ENCODE results near the gene ADAM23. TPM values are rescaled to one million over a fixed set of nuclear protein-coding genes. Genes with fewer than 3 reads are reported as not detected.

ADAM23 gene
- total RNA-seq, 6 donors from 2014 or later: 0.15 to 3.5 (median 0.89) TPM; not detected in 1

DNA sequence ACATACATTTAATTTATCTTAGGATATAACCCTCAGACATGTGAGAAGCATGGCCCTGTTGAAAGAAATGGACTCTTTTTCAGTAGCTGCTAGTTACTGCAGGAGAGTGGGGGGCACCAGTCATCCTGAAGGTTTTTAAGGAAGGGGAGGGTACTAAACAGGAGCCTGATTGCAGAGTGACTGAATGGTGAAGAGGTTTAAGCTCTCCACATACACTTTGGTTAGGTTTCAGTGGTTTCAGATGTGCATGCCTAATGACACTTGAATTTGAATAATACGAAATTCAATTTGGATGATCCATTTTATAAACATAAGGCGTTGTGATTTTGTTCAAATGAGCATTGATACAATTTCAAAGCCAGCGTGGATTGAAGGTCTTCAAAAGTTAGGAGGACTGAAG lies 188.0 kb downstream of the ADAM23 start:
- H3K9me3 ChIP-seq: no peaks in the 10 kb centered on the region
- ATAC-seq (ENCODE audit: low FRiP score in 2 of 2): no peak
- DNase-seq: no peak
- H3K36me3 ChIP-seq: no peaks in the 10 kb centered on the region
- WGBS, 2 donors: 55 to 69% methylated on average over 3 of the region's 3 CpGs
- no peaks in the 10 kb centered on the region for H3K27me3 ChIP-seq
- H3K4me3 ChIP-seq: no peak overlapping the region
- H3K27ac ChIP-seq: no peak overlapping the region
- no peaks in the 10 kb centered on the region for H3K4me1 ChIP-seq
- no peak for TF ChIP-seq POLR2A (IDR thresholded peaks at IDR 0.05)
- no peak for TF ChIP-seq POLR2AphosphoS5 (IDR thresholded peaks at IDR 0.05)
- TF ChIP-seq EP300 (IDR thresholded peaks at IDR 0.05): no peak
- TF ChIP-seq, protein P1, sequence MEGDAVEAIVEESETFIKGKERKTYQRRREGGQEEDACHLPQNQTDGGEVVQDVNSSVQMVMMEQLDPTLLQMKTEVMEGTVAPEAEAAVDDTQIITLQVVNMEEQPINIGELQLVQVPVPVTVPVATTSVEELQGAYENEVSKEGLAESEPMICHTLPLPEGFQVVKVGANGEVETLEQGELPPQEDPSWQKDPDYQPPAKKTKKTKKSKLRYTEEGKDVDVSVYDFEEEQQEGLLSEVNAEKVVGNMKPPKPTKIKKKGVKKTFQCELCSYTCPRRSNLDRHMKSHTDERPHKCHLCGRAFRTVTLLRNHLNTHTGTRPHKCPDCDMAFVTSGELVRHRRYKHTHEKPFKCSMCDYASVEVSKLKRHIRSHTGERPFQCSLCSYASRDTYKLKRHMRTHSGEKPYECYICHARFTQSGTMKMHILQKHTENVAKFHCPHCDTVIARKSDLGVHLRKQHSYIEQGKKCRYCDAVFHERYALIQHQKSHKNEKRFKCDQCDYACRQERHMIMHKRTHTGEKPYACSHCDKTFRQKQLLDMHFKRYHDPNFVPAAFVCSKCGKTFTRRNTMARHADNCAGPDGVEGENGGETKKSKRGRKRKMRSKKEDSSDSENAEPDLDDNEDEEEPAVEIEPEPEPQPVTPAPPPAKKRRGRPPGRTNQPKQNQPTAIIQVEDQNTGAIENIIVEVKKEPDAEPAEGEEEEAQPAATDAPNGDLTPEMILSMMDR (IDR thresholded peaks at IDR 0.05): no peak

DNA sequence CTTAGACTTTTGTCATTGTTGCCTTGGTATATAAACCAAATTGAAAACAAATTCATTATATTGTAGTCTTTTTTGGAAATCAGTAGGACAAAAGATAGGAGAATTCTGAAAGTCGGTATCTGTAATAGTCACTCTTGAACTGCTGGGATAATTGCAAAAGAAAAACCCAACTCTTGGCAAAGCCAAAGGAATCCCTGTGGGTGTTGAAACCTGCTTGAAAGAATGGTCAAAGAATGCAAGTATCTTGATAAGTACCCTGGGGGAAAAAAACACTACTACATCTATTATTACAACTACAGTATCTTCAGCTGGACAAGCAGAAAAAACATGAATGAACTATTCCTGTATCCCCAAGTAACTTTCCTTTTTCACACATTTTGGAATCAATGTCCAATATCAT lies 191.7 kb downstream of the ADAM23 start:
- Histone ChIP-seq H3K4me1 (no peaks in the 10 kb centered on the region), H3K9me3 (no peaks in the 10 kb centered on the region), H3K36me3 (no peaks in the 10 kb centered on the region), H3K27me3 (no peaks in the 10 kb centered on the region), H3K4me3 (no peak overlapping the region), H3K27ac (no peak overlapping the region)
- DNase-seq: no peak
- TF ChIP-seq, protein P1 (IDR thresholded peaks at IDR 0.05): no peak
- TF ChIP-seq EP300 (IDR thresholded peaks at IDR 0.05): no peak
- TF ChIP-seq POLR2AphosphoS5 (IDR thresholded peaks at IDR 0.05): no peak
- TF ChIP-seq POLR2A (IDR thresholded peaks at IDR 0.05): no peak
- no peak for ATAC-seq (ENCODE audit: low FRiP score in 2 of 2)
- 78 to 88% methylated on average over 1 of the region's 1 CpG for WGBS, 2 donors

DNA sequence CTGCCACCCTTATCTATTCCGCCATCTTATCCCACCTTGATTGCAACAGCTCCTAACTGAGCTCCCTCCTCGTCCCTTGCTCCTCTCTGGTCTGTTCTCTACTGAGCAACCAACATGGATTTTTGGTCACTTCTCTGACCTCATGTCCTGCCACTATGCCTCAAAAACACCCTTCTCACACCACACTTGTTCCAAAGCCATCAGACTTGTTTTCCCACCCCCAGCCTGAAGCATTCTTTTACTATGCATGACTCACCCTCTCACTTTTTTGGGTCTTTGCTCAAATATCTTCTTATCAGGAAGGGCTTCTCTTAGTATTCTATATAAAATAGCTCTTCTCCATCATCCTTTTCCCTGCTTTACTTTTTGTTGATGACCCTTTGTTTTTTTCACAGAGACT lies 196.3 kb downstream of the ADAM23 start:
- no peak for TF ChIP-seq POLR2A (IDR thresholded peaks at IDR 0.05)
- DNase-seq (no peak), ATAC-seq (ENCODE audit: low FRiP score in 2 of 2) (no peak)
- Histone ChIP-seq H3K36me3 (no peaks in the 10 kb centered on the region), H3K4me3 (no peak overlapping the region), H3K27me3 (peaks cover 0 to 17% (median 5%) of the 10 kb centered on the region in 4 donors), H3K9me3 (no peaks in the 10 kb centered on the region), H3K27ac (no peak overlapping the region), H3K4me1 (peaks cover 0 to 8% (median 0%) of the 10 kb centered on the region in 4 donors)
- WGBS, 2 donors: 28 to 29% methylated on average over 2 of the region's 2 CpGs

DNA sequence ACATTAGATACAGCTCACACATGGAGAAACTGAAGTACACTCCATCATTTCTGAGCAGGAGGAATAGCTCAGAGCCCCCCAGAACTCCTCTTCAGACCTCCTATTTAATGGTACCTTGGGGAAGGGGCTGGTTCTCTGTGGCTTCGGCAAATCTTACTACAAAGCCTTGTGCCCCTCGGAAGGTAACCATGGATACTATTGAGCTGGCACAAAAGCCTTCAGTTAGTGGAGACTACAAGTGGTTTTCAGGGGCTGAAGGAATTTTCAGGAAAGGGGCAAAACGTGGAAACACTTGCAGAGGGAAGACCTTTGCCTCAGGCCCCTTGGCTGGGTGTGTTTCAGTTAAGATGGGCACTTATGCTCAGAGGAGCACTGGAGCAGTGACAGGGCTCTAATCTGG lies 197.9 kb downstream of the ADAM23 start:
- H3K4me3 ChIP-seq: no peak overlapping the region
- peaks cover 0 to 17% (median 5%) of the 10 kb centered on the region in 4 donors for H3K27me3 ChIP-seq
- DNase-seq: no peak
- peaks cover 0 to 8% (median 0%) of the 10 kb centered on the region in 4 donors for H3K4me1 ChIP-seq
- no peak overlapping the region for H3K27ac ChIP-seq
- no peaks in the 10 kb centered on the region for H3K36me3 ChIP-seq
- WGBS, 2 donors: 46 to 49% methylated on average over 3 of the region's 3 CpGs
- H3K9me3 ChIP-seq: no peaks in the 10 kb centered on the region
- ATAC-seq (ENCODE audit: low FRiP score in 2 of 2): no peak
- TF ChIP-seq POLR2A (IDR thresholded peaks at IDR 0.05) (no peak), EP300 (IDR thresholded peaks at IDR 0.05) (no peak), POLR2AphosphoS5 (IDR thresholded peaks at IDR 0.05) (no peak)
- TF ChIP-seq, protein P1 (IDR thresholded peaks at IDR 0.05): no peak

DNA sequence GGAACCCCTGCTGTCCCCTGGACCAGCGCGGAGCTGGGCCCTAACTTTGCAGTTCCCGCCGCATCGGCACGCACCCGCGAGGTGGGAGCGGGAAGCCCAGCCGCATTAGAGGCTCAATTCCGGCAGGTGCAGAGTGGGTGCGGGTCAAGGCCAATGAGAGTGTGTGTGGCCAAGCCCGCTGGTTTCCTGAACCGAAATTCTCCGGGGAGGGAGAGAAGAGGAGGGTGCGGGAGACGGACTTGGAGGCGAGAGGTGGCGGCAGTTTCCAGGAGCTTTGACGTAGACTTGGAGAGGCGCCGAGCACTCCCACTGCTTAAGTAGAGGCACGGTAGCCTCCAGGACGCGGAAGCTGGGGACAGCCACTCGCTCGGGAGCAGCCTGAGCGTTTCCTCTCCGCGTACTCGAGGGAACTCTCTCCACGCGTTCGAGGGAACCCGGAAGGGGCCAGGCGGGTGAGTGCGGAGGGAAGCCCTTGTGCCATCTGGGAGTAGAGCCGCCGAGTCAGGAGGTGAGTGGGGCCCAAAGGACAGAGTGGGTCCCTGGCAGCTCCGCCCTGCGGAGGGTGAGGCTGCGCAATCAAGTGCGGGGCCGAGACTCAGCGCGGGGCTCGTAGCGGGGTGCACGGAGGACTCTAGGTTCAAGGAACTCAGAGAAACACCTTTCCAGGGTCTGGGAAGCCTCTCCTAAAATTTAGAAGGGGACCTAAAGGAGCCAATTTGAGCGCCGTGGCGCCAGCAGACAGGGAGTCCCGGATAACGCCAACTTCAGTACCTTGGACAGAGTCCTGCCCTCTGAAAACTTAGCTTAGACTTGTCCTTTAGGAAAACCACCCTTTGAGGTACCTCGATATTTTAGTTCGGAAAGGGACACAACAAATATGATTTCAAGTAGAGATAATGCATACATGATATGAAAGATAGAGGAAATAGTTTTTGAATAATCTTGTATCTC lies 199.0 kb downstream of the ADAM23 start, which contains the start of gene FAM237A:
Gene FAM237A (plus strand): TSS at position 413 of the 951 bp plus-strand sequence. CDS start 1,750 bp downstream, outside the sequence.
- Histone ChIP-seq H3K4me1 (peaks cover 0 to 8% (median 0%) of the 10 kb centered on the region in 4 donors), H3K27me3 (peaks cover 0 to 17% (median 5%) of the 10 kb centered on the region in 4 donors), H3K4me3 (no peak within 1 kb of the TSS), H3K9me3 (no peaks in the 10 kb centered on the region), H3K27ac (no peak within 1 kb of the TSS), H3K36me3 (no peaks in the 10 kb centered on the region)
- TF ChIP-seq POLR2A (IDR thresholded peaks at IDR 0.05) (no peak), POLR2AphosphoS5 (IDR thresholded peaks at IDR 0.05) (no peak), EP300 (IDR thresholded peaks at IDR 0.05) (no peak)
- TF ChIP-seq, protein P1 (IDR thresholded peaks at IDR 0.05): no peak
- ATAC-seq (ENCODE audit: low FRiP score in 2 of 2): peak in 1 of 2 donors; percentile 44
- 7 to 8% methylated on average over 36 to 56 of the region's 56 CpGs for WGBS, 2 donors
- DNase-seq: peak in 1 of 2 donors; percentile 73

Data from upper lobe of left lung (tissue), 6 donors.